Measurements from ENCODE around the gene GTPBP2. TPM values are rescaled to one million over a fixed set of nuclear protein-coding genes. Genes with fewer than 3 reads are reported as not detected.

The GTPBP2 gene
- total RNA-seq, 1 experiment from 2014 or later: 76.4 TPM

- ChIA-PET CTCF (interaction anchor here (1.0 to 3.9 kb wide), 3 partner anchors 9 to 50 kb away, joined by 3 to 14 read pairs (median 5); no protein-coding TSS in a partner anchor), POLR2A (interaction anchor here (0.7 kb wide), 1 partner anchor 37 kb away, joined by 3 read pairs; no protein-coding TSS in a partner anchor)
- Mint-ChIP-seq H3K4me3 (no peak overlapping the region), H3K4me1 (no peaks in the 10 kb centered on the region), H3K9me3 (no peaks in the 10 kb centered on the region), H3K27me3 (ENCODE audit: low read depth) (no peaks in the 10 kb centered on the region), H3K27ac (no peak overlapping the region), H3K36me3 (peaks cover 28% of the 10 kb centered on the region)
- DNase-seq (ENCODE audit: low spot score): no peak
- TF ChIP-seq E2F5 (CRISPR knock-in tag; IDR thresholded peaks at IDR 0.05) (no peak), PRDM15 (CRISPR knock-in tag; IDR thresholded peaks at IDR 0.05) (no peak), PRRX2 (CRISPR knock-in tag; IDR thresholded peaks at IDR 0.05) (no peak), ETV6 (CRISPR knock-in tag; IDR thresholded peaks at IDR 0.05) (no peak), KAT7 (CRISPR knock-in tag; IDR thresholded peaks at IDR 0.05; ENCODE audit: borderline replicate concordance) (no peak), ZNF121 (CRISPR knock-in tag; IDR thresholded peaks at IDR 0.05) (no peak), CREM (CRISPR knock-in tag; IDR thresholded peaks at IDR 0.05) (no peak), TEAD4 (CRISPR knock-in tag; IDR thresholded peaks at IDR 0.05) (no peak), ATF2 (CRISPR knock-in tag; IDR thresholded peaks at IDR 0.05; ENCODE audit: borderline replicate concordance, low read depth) (no peak), SOX15 (CRISPR knock-in tag; IDR thresholded peaks at IDR 0.05) (no peak), ZNF423 (CRISPR knock-in tag; IDR thresholded peaks at IDR 0.05) (no peak), EMX1 (CRISPR knock-in tag; IDR thresholded peaks at IDR 0.05) (no peak), ERG (CRISPR knock-in tag; IDR thresholded peaks at IDR 0.05) (no peak), USF1 (CRISPR knock-in tag; IDR thresholded peaks at IDR 0.05) (no peak), CBFB (CRISPR knock-in tag; IDR thresholded peaks at IDR 0.05; ENCODE audit: low read depth) (no peak), JAZF1 (CRISPR knock-in tag; IDR thresholded peaks at IDR 0.05) (no peak), MYBL2 (CRISPR knock-in tag; IDR thresholded peaks at IDR 0.05) (no peak), AR (CRISPR knock-in tag; IDR thresholded peaks at IDR 0.05) (no peak)
- no peak for ATAC-seq
Observed at GRCh38 chr6:43616725-43617472, 12.2 kb downstream of the GTPBP2 start.
